Measurements from ENCODE around the gene RHEB. TPM values are rescaled to one million over a fixed set of nuclear protein-coding genes. Genes with fewer than 3 reads are reported as not detected.

The RHEB gene
- total and polyA plus RNA-seq, 2 of the 13 experiments (the other 11 are each of a cell fraction or from before 2014, with no cell fraction given) = 55.0 to 77.6 TPM

- in situ Hi-C loops (cut with HindIII; ENCODE audit: extremely low pct_ligation_motif_present, low pct_unique_long_range_greater_than_20kb) = no loop called here
- Histone ChIP-seq H3K79me2 (ENCODE audit: insufficient read depth, low read length) (no peaks in the 10 kb centered on the region), H3K36me3 (replicated peaks in 1 of 2; ENCODE audit: control insufficient read depth in 1 of 2, insufficient read depth in 2 of 2, low read length in 2 of 2) (no peaks in the 10 kb centered on the region), H3K4me1 (ENCODE audit: insufficient read depth, low read length) (no peaks in the 10 kb centered on the region), H3K27ac (ENCODE audit: extremely low read length, insufficient read depth, low read length) (no peak overlapping the region), H4K20me1 (ENCODE audit: insufficient read depth, low read length) (no peaks in the 10 kb centered on the region), H3K27me3 (ENCODE audit: control insufficient read depth in 1 of 2, insufficient read depth in 2 of 2, low read length in 2 of 2) (peaks cover 11 to 71% of the 10 kb centered on the region in 2 experiments), H3K9ac (ENCODE audit: insufficient read depth, low read depth, low read length) (no peak overlapping the region), H3K4me2 (ENCODE audit: low read depth, low read length) (no peak overlapping the region), H3K9me3 (ENCODE audit: low read length) (no peaks in the 10 kb centered on the region), H2AFZ (ENCODE audit: low read length) (no peak overlapping the region), H3K4me3 (replicated peaks in 1 of 3; ENCODE audit: insufficient read depth in 1 of 3, low read depth in 2 of 3, low read length in 3 of 3) (no peak overlapping the region)
- CTCF ChIA-PET (ENCODE audit: low intra/inter-chr PET ratio, low total read pairs) = no interaction called here
- FAIRE-seq (no peak), DNase-seq (ENCODE audit: low spot score) (no peak), ATAC-seq (peak; percentile 49)
- POLR2A ChIA-PET = no interaction called here
- no TSS peak for BruUV-seq (replicated peaks)
- 49% methylated on average over 6 of the region's 14 CpGs for WGBS (ENCODE audit: low lambda C conversion rate)
- intact Hi-C loops (cut with micrococcal nuclease; ENCODE audit: unreplicated experiment) = no loop called here
- no peak for TF ChIP-seq FOXC1 (CRISPR knock-in tag; IDR thresholded peaks at IDR 0.05; ENCODE audit: borderline replicate concordance)
- no peak for TF ChIP-seq ZNF710 (CRISPR knock-in tag; IDR thresholded peaks at IDR 0.05; ENCODE audit: borderline replicate concordance)
- TF ChIP-seq ZNF781 (CRISPR knock-in tag; IDR thresholded peaks at IDR 0.05; ENCODE audit: borderline replicate concordance, not compliant biosample characterization) = no peak
- TF ChIP-seq ZNF20 (CRISPR knock-in tag; IDR thresholded peaks at IDR 0.05) = no peak
- TF ChIP-seq TAF15 (IDR thresholded peaks at IDR 0.05; ENCODE audit: low read depth, low read length, poor library complexity, severe bottlenecking) = no peak
- TF ChIP-seq ZNF333 (CRISPR knock-in tag; IDR thresholded peaks at IDR 0.05; ENCODE audit: borderline replicate concordance) = no peak
- TF ChIP-seq ZBTB20 (CRISPR knock-in tag; IDR thresholded peaks at IDR 0.05; ENCODE audit: borderline replicate concordance, low read depth) = no peak
- no peak for TF ChIP-seq KMT2B (CRISPR knock-in tag; IDR thresholded peaks at IDR 0.05)
- no peak for TF ChIP-seq ZNF776 (CRISPR knock-in tag; IDR thresholded peaks at IDR 0.05)
- no peak for TF ChIP-seq MATR3 (CRISPR knock-in tag; IDR thresholded peaks at IDR 0.05)
- TF ChIP-seq SSRP1 (CRISPR knock-in tag; IDR thresholded peaks at IDR 0.05) = no peak
- TF ChIP-seq RNF2 (conservative IDR thresholded peaks at IDR 0.05; ENCODE audit: low read depth) = no peak
- TF ChIP-seq ZNF383 (CRISPR knock-in tag; IDR thresholded peaks at IDR 0.05; ENCODE audit: borderline replicate concordance) = no peak
Observed at GRCh38 chr7:151432658-151433521, 86.8 kb downstream of the RHEB start.

Data from HepG2 (cell line).